Mammary epithelial cell (primary cell): ENCODE measurements around the gene FRA10AC1.

Experiments used
- EZH2 ChIP-seq: IDR thresholded peaks from 2 replicates; pipeline ENCODE4 v1.6.1; 2012; ENCODE audit warnings: low read length, inconsistent platforms, borderline replicate concordance
- TF ChIP-seq, protein P1 (sequence below), 2 donors: IDR thresholded peaks in 1 of 2; conservative IDR thresholded peaks in 1 of 2; 2 replicates each; pipeline ENCODE4 v1.5.1; 2011 to 2012; ENCODE audit warnings: inconsistent platforms in 2 of 2, low read length in 2 of 2, mild to moderate bottlenecking in 2 of 2, control low read depth in 1 of 2, low read depth in 1 of 2; ENCODE audit not compliant: insufficient read depth in 1 of 2; ENCODE audit errors: extremely low read depth in 1 of 2

DNA sequence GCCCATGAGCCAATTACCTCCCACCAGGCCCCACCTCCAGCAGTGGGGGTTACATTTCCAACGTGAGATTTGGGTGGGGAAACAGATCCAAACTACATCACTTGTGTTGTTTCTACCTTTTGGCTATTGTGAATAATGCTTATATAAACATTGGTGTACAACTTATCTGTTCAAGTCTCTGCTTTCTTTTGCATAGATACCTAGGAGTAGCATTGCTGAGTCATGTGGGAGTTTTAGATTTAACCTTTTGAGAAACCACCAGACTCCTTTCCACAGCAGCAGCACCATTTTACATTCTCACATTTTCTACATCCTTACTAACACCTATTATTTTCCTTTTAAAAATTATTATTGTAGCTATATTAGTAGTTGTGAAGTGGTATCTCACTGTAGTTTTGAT, 14.4 kb upstream of the FRA10AC1 start:
- no peak for TF ChIP-seq EZH2
- TF ChIP-seq, protein P1, sequence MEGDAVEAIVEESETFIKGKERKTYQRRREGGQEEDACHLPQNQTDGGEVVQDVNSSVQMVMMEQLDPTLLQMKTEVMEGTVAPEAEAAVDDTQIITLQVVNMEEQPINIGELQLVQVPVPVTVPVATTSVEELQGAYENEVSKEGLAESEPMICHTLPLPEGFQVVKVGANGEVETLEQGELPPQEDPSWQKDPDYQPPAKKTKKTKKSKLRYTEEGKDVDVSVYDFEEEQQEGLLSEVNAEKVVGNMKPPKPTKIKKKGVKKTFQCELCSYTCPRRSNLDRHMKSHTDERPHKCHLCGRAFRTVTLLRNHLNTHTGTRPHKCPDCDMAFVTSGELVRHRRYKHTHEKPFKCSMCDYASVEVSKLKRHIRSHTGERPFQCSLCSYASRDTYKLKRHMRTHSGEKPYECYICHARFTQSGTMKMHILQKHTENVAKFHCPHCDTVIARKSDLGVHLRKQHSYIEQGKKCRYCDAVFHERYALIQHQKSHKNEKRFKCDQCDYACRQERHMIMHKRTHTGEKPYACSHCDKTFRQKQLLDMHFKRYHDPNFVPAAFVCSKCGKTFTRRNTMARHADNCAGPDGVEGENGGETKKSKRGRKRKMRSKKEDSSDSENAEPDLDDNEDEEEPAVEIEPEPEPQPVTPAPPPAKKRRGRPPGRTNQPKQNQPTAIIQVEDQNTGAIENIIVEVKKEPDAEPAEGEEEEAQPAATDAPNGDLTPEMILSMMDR (conservative IDR thresholded peaks at IDR 0.05 in 1 of 2, IDR thresholded peaks at IDR 0.05 in 1 of 2; ENCODE audit: extremely low read depth in 1 of 2, insufficient read depth in 1 of 2, low read depth in 1 of 2, low read length in 2 of 2): no peak
